Ishikawa (cell line): ENCODE results near the gene ZNF644.

Experiments used
- CEBPB ChIP-seq: IDR thresholded peaks from 2 replicates; pipeline ENCODE4 v1.6.1; 2012
- EP300 ChIP-seq: IDR thresholded peaks from 2 replicates; pipeline ENCODE4 v1.6.1; 2012; ENCODE audit warnings: borderline replicate concordance
- FOXM1 ChIP-seq: IDR thresholded peaks from 2 replicates; pipeline ENCODE4 v1.6.1; 2012; ENCODE audit warnings: low read depth, borderline replicate concordance

GRCh38 chr1:90989302-90989701 lies 32.5 kb downstream of the ZNF644 start:
- TF ChIP-seq EP300 (no peak), FOXM1 (no peak), CEBPB (no peak)
